ENCODE results near the gene LRP5. TPM values are rescaled to one million over a fixed set of nuclear protein-coding genes. Genes with fewer than 3 reads are reported as not detected.
A peak's percentile ranks its signal among the peaks of the same experiment; 100 is the strongest.
"Not testable (repeated sequence)": the region's sequence is repeated elsewhere in the genome, so short reads cannot be mapped to it uniquely, and the experiment has no call there.

LRP5 gene
- total RNA-seq, 1 experiment from 2014 or later = 17.2 TPM

DNA sequence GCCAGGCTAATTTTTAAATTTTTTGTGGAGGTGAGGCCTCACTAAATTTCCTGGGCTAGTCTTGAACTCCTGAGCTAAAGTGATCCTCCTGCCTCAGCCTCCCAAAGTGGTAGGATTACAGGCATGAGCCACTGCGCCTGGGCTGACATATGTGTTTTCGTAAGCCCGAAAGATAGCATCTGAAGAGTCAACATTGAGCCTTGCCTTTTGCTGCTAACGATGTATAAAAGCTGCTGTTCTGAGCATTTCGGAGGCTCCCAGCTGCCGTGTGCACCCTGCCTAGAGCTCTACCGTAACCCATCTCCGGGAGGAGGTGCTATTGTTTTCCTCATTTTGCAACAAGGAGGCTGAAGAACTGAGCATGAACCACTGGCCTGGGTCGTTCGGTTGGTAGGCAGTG, 130.0 kb downstream of the LRP5 start:
- DNase-seq (ENCODE audit: low read depth) = no peak

DNA sequence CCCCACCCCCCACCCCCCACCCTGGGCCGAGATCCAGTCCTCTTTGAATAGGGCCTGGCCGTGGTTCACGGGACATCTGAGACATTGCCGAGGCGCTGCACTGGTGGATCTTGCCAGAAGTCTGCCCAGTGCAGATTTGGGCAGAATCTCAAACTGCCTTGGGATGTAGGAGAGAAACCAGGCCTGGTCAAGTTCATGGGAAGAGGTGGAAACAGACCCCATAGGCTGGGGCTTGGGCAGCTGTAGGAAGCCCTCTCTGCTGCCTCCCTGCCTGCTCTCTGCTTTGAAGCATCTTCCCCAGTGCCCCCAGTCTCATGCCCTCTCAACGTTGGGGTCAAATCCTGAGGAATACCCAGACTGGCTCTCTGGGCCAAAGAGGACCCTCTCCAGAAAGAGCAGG, 132.2 kb downstream of the LRP5 start:
- no peak for DNase-seq (ENCODE audit: low read depth)

DNA sequence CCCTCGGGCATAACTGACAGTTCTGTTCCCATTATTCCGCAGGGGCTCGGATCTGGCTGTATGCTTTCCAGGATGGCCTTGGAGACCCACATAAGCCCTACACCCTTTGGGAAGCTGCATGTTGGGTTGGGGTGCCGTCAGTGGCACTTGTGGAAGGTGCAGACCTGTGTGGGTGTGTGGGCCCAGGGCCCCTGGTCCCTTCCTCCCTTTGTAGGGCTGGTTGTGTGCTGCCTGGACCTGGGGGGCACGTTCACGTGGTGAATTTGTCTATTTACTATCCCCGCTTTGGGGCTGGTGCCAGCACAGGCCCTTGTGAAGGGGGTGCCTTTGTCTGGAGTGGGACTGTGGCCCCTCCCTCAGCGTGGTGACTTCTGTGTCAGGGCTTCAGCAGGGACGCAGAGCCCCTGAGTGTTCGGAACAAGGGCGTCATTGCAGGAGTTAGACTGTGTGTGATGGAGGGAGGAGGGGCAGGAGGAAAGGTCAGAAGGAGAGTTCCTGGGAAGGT, 133.2 kb downstream of the LRP5 start:
- DNase-seq (ENCODE audit: low read depth) = no peak

DNA sequence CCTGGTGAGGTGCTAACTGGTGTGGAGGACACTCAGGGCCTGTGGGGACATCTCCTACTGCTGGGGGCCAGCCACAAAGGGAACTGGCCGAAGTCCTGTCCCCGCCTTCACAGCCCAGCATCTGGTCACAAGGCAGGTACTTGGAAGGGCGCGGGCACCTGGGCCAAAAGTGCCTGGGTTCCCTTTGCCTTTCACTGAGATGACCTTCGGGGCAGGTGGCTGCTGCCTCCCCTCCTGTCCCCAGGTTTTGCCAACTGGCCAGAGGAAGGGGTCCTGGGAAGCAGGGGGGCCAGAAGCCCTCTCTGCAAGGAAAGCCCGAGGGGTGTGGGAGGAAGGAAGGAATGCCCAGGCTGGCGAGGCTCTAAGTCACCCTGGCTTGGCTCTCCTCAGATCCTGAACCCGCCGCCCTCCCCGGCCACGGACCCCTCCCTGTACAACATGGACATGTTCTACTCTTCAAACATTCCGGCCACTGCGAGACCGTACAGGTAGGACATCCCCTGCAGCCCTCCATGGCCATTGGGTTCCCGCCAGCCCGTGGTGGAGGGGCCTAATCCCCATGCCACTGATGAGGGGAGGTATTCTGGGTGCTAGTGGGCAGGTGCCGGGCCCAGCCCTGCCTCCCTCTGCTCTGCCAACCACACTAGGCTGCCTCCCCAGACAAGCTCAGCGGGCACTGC, 133.8 kb downstream of the LRP5 start:
- no peak for DNase-seq (ENCODE audit: low read depth)

DNA sequence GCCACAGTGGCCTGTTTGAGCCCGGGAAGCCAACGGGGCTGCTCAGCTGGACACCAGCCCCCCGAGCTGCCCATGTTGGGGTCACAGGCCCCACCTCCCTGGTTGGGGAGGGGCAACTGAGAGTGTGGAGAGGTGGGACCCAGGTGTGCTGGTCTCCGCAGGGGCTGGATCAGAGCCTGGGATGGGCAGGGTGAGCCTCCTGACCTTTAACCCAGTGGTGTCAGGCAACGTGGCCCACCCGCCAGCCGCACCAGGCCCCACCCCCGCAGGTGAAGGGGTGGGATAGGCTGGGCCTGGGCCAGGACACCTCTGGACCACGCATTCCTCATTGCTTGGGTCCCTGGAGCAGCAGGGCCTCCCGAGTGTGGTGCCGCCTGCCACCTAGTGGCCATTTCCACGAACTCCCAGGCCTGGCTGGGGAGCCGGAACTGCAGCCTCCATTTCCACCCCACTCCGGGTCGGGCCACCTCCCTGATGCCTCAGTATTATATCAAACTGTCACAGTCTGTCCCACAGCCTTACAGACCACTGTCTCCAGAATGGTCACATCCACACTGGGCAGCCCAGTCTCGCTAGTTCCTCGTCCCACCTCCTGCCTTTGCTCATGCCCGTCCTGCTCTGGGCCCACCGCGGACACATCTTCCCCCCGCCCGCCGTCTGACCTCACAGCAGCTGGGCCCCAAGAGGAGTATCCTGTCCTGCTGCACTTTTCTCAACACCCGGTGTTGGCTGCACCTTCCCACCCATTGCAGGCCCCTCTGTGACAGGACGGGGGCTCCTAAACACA, 134.8 kb downstream of the LRP5 start:
- peak; percentile 75 for DNase-seq (ENCODE audit: low read depth)

DNA sequence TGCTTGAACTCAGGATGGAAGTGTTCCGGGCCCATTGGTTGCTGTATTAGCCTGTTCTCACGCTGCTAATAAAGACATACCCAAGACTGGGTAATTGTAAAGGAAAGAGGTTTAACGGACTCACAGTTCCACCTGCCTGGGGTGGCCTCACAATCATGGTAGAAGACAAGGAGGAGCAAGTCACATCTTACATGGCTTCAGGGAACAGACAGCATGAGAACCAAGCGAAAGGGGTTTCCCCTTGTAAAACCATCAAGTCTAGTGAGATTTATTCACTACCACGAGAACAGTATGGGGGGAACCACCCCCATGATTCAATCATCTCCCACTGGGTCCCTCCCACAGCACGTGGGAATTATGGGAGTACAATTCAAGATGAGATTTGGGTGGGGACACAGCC, 135.5 kb downstream of the LRP5 start:
- not testable (repeated sequence) for DNase-seq (ENCODE audit: low read depth)

DNA sequence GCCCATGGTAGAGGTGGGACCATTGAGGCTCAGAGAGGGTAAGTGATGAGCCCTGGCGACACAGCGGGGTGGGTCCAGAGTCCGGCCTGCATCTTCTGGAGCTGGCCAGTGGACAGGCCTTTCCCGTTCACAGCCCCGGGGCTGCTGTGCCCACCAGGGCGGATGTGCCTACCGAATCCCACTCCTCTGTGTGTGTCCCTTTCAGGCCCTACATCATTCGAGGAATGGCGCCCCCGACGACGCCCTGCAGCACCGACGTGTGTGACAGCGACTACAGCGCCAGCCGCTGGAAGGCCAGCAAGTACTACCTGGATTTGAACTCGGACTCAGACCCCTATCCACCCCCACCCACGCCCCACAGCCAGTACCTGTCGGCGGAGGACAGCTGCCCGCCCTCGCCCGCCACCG, 136.2 kb downstream of the LRP5 start:
- DNase-seq (ENCODE audit: low read depth) = no peak

DNA sequence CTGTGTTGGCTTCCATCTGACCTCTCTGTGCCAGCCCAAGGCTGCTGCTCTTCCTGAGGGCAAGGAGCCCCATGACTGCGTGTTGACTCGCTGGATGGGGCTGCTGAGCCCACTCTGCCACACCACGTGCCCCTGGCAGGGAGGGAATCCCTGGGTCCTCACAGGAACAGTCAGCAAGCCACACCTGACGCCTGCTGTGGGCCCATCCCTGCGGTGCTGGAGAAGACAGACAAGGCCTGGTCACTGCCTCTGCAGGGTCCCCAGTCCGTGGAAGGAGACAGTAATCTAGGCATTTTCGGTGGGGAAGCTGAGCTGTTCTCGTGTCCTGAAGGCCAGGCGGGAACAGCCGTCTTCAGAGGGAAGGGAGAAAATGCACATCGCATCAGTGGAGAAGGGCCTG, 137.6 kb downstream of the LRP5 start:
- no peak for DNase-seq (ENCODE audit: low read depth)

DNA sequence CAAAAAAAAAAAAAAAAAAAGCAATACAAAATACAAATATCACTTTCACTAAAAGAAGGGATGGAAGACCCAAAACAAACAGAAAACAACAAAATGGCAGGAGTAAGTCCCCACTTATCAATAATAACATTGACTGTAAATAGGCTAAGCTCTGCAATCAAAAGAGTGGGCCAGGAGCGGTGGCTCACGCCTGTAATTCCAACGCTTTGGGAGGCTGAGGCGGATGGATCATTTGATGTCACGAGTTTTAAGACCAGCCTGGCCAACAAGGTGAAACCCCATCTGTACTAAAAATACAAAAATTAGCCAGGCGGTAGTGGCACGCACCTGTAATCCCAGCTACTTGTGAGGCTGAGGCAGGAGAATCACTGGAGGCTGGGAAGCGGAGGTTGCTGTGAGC, 138.3 kb downstream of the LRP5 start:
- DNase-seq (ENCODE audit: low read depth) = no peak

DNA sequence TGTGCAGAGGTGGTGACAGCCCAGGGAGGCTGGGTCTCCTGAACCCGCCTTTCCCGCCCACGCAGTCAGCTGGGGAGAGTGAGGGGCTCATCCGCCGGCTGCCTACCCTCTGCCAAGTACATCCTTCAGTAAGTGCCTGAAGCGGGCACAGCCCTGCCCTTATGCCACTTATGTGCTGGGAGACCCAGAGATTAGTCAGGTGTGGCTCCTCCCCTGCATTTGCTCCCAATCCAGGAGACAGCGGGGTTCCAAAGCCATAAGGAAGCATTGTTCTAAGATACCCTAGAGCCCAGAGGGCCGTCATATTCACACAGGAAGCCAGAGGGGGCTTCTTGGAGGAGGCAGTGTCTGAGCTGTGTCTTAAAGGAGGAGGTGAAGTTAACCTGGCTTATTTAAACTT, 142.4 kb downstream of the LRP5 start:
- no peak for DNase-seq (ENCODE audit: low read depth)

DNA sequence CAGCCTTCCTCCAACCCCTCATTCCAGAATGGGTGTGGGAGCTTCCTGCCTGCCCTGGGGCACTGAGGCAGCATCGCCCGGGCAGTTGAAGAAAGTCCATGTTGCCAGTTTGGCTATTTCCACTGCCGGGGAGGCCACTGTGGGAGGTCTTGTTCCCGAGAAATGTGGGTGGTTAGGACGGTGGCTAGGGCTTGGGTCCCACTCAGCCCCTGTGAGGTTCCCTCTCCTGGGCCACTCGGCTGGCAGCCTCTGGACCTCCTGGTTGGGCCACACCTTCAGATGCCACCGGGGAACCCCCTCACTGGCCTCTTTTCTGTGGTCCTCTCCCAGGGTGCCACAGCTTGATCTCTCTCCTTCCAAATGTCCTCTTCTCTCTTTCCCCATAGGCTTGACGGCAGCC, 143.1 kb downstream of the LRP5 start:
- no peak for DNase-seq (ENCODE audit: low read depth)

DNA sequence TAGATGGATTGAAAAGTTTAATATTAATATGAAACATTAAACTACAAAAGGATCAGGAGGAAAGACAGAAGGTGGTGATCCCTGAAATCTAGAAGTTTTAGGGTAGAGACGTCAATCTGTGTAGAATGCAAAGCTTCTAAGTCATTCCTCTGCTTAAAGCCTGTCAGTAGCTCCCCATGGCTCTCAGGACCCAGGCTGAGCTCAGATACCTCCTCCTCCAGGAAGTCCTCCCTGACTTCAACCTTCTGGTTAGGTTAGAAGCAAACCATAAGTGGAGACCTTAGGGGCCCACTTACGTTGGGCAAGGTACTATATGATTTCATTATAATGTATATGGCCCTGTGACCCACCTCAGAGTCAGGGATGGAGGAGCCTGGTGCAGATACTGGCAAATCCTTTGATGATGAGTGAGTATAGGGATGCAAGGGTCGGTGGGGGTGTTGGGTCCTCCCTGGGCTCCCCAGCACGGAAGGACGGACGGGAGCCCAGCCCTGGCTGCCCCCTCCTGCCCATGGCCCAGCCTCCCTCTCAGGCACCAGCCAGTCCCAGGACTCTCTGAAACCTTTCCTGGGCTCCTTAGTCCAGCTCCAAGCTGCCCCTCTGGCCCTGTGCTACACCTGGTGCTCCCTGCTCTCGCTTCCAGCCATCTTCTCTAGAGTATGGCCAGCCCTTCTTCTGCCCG, 145.0 kb downstream of the LRP5 start:
- no peak for DNase-seq (ENCODE audit: low read depth)

DNA sequence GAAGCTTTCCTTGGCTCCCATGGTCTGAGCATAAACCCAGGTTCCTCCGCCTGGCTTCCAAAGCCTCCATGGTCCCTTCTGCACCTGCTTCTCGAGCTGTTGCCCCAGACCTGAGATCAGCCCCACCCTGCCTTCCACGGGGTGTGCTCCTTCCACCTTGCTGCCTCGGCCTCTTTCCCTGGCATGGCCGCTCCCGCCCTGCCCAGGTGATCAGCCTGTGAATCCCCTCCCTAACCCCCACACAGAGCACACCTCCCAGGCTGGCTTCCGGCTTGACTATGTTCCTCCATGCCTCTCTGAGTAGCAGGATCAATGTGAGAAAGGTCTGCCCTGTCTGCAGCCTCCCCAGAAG, 145.5 kb downstream of the LRP5 start:
- no peak for DNase-seq (ENCODE audit: low read depth)

DNA sequence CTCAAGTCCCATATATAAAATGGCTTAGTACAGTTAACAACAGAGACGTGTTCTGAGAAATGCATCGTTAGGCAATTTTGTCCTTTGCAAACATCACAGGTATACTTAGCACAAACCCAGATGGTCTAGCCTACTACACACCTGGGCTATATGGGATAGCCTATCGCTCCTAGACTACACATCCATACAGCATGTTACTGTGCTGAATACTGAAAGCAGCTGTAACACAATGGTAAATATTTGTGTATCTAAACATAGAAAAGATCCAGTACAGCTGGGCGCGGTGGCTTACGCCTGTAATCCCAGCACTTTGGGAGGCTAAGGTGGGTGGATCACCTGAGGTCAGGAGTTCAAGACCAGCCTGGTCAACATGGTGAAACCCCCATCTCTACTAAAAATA, 145.9 kb downstream of the LRP5 start:
- not testable (repeated sequence) for DNase-seq (ENCODE audit: low read depth)

DNA sequence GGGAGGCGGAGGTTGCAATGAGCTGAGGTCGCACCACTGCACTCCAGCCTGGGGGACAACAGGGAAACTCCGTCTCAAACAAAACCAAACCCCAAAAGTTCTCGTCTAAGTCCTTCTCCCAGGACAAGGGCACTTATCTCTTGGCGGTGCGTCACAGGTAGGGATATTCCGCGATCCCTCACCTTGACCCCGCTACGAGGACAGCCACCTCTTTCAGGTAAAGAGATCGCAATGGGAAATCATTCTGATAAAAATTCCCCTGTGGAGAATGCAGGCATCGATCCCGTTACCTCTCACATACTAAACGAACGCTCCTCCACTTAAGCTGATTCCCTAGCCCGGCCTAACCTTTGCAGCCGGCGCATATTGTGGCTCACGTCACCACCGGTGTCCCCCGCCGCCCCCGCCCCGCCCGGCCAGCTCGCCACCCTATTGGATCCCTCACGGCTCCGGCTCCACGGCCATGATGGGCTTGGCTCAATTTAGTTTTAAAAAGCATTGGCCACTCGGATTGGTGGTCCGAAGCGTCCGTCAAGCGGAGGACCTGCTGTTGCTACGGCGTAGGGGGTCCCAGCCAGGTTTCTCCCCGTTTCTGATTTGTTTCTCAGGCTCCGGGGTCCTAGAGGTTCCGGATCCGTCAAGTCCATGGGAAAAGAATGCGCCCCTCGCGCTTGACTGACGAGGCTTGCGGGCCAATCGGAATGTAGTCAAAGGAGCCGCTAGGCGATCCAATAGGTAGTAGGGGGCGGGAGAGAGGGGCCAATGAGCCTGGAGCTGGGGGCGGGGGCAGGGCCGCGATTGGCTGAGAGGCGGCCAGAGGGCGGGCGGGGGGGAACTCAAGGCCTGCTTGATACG, 147.7 kb downstream of the LRP5 start:
- peak; percentile 98 for DNase-seq (ENCODE audit: low read depth)

DNA sequence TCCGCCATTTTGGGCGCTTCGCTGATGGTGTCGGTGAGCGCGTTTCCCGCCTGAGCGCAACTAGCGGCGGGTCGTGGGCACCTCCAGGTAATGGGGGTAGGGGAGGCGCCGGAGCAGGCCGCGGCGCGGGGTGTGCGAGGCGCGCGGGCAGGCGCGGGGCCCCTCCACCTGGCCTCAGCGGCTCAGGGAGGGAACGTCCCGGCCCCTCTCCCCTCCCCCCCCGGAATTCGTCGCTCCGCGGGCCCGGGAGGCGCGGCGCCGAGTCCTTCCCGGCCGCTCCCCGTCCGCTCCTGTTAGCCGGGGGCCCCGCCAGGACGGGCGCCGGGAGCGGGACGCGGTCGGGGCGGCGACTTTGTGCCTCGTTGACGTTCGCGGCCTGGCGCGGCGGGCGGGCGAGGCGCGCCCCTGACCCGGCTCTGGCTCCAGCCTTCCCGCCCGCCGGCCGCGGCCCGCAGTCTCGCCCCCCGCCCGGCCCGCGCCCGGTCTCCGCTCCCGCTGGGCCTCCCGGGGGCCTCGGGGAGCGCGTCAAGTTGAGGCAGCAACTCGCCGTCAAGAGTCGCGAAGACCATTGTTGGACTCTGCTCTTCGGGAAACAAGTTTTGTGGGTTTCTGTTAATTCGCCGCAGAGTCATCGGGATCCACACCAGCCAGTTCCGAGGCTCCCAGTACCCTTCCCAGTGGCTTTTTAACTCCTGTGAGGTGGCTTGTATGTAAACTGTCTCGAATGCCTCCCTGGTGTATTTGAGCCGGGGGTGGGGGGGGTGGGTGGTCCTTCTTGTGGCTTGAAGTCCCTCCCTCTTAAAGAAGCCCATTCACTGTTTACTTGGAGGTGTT, 148.6 kb downstream of the LRP5 start, which contains the start of gene PPP6R3:
PPP6R3 (plus strand) TSS at position 12 of the 834 bp plus-strand sequence. CDS start 76,913 bp downstream, outside the sequence.
- no peak for DNase-seq (ENCODE audit: low read depth)

DNA sequence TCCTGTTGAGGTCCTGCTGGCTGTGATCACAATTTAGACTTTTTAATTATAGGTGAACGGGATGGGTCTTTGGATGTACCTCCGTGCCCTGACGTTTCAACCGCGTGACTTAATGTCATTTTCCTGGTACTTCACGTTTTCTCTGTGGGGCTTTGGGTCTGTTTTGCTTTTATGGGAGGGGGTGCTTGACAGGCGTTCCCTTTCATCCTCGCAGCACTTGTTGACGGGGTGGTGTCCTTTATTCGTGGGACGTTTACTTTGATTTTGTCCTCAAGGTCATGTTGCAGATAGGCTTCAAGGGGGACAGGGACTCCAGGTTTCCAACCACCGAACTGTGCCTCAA, 149.2 kb downstream of the LRP5 start:
- DNase-seq (ENCODE audit: low read depth) = no peak

DNA sequence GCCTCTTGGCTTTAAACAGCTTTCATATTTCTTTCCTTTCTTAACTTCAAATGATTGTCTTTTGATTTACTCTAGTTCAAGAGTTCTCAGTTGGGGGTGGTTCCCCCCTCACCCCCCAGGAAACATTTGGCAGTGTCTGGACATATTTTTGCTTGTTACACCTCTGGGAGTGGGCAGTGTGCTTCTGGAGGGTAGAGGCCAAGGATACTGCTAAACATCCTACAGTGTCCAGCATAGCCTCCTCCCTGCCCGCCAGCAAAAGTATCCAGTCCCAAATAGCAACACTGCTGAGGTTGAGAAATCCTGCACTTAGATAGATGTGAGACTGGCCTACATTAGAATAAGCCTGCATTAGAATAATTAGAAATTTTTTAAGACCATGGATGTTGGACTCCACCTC, 151.3 kb downstream of the LRP5 start:
- no peak for DNase-seq (ENCODE audit: low read depth)

DNA sequence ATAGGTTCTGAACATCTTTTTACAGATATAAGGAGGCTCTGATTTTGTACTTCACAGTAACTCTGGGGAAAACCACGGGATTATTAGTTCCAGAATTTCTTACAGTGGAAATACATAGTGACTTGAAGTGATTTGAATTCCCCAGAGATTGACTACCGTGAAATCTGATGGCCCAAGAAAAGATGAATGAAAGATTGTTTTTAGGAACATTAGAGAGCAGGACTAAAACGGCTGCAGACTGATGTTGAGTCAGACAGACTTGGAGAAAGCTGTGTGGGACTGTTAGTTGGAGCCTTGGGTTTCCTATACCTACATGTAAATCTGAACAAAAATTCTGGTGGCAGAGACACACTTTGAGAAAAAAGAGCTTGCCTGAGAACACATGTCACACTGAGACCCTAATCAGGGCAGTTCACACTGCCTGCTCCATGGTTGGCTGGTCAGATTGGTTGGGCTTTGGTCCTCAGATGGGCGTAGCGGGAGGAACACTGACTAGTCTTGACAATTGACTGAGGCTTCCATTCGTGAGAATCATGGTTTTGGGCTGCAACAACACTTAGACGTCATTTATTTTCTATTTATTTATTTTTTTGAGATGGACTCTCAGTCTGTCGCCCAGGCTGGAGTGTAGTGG, 154.9 kb downstream of the LRP5 start:
- no peak for DNase-seq (ENCODE audit: low read depth)

DNA sequence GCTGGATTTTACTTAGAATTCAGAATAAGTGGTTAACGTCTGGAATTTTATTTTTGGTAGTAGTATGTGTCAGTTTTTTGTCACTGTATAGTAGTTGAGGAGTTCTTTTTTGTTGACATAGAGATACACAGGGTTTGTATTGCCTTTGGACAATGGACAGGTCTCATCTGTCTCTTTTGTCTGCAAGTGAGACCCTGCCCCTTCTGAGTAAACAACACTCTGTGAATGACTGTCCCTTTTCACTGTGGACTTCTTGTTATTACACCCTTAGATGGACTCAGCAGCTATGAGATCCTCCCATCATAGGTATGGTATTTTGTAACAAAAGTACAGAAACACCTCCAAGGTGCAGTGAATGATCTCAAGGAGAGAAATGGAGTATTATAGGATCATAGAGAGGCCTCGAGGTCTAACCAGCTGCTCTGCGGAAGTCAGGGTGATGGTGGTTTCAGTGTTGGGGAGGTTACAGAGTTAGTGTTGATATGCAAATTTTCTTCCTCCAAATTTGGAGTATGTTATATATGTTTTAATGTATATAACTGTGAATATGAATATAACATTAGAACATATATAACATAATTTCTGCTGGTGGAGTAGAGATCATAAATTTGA, 155.9 kb downstream of the LRP5 start:
- no peak for DNase-seq (ENCODE audit: low read depth)
